ENCODE results near the gene KHNYN. TPM values are rescaled to one million over a fixed set of nuclear protein-coding genes. Genes with fewer than 3 reads are reported as not detected.

The KHNYN gene
- total and polyA plus RNA-seq, 2 experiments from 2014 or later, result 2.7 to 28.1 TPM

GRCh38 chr14:24427537-24428508, 1.9 kb upstream of the KHNYN start (continued):
- TF ChIP-seq STAT1 (IDR thresholded peaks at IDR 0.05; ENCODE audit: unreplicated experiment) (no peak), ZNF462 (CRISPR knock-in tag; IDR thresholded peaks at IDR 0.05) (no peak)

- Mint-ChIP-seq H3K4me3 (peak overlapping the region; percentile 81), H3K36me3 (ENCODE audit: low read depth) (peaks cover 4% of the 10 kb centered on the region; the same call in 2 of the 3 replicates), H3K27me3 (ENCODE audit: insufficient read depth, low read depth, poor library complexity) (peaks cover 18% of the 10 kb centered on the region), H3K4me1 (peaks cover 25% of the 10 kb centered on the region), H3K27ac (no peak overlapping the region; the same call in 1 of the 2 replicates), H3K9me3 (no peaks in the 10 kb centered on the region)
- DNase-seq (ENCODE audit: low spot score) (peak; percentile 34), ATAC-seq (no peak)
- H3K27me3 ChIP-seq (ENCODE audit: insufficient read depth), result peaks cover 28% of the 10 kb centered on the region
- H3K36me3 ChIP-seq (ENCODE audit: insufficient read depth), result no peaks in the 10 kb centered on the region
- H3K27ac ChIP-seq (ENCODE audit: low read depth), result no peak overlapping the region
- H3K79me2 ChIP-seq (replicated peaks; ENCODE audit: insufficient read depth), result no peaks in the 10 kb centered on the region
- H3F3A ChIP-seq (replicated peaks; ENCODE audit: low read depth), result peaks cover 11% of the 10 kb centered on the region
- H4K20me1 ChIP-seq (replicated peaks; ENCODE audit: insufficient read depth), result no peaks in the 10 kb centered on the region
- H2AFZ ChIP-seq, result peak overlapping the region; percentile 98
- H3K4me2 ChIP-seq, result peak overlapping the region; percentile 96
- H3K4me1 ChIP-seq (ENCODE audit: insufficient read depth), result peaks cover 19% of the 10 kb centered on the region
- H3K4me3 ChIP-seq, result peak overlapping the region; percentile 85
- no peaks in the 10 kb centered on the region for H3K9me2 ChIP-seq (ENCODE audit: insufficient read depth)
- TF ChIP-seq STAT1 (IDR thresholded peaks at IDR 0.05; ENCODE audit: unreplicated experiment) (no peak), EZH2phosphoT487 (IDR thresholded peaks at IDR 0.05; ENCODE audit: unreplicated experiment) (no peak), JUNB (IDR thresholded peaks at IDR 0.05; ENCODE audit: unreplicated experiment) (no peak), REST (IDR thresholded peaks at IDR 0.05; ENCODE audit: unreplicated experiment) (no peak), POLR2AphosphoS5 (IDR thresholded peaks at IDR 0.05; ENCODE audit: low read depth) (no peak), NANOG (IDR thresholded peaks at IDR 0.05; ENCODE audit: borderline replicate concordance) (no peak)
Observed at GRCh38 chr14:24428628-24429394, 943 bp upstream of the KHNYN start.
